ENCODE measurements around the gene TANGO6. TPM values are rescaled to one million over a fixed set of nuclear protein-coding genes. Genes with fewer than 3 reads are reported as not detected.

TANGO6 gene
- total and polyA plus RNA-seq, 9 donors = 4.7 to 27.8 (median 15.5) TPM

- Histone ChIP-seq H3K9me3 (no peaks in the 10 kb centered on the region), H3K27ac (no peak overlapping the region), H3K4me1 (ENCODE audit: insufficient read depth) (no peaks in the 10 kb centered on the region), H3K4me3 (no peak overlapping the region), H3K36me3 (no peaks in the 10 kb centered on the region), H3K27me3 (no peaks in the 10 kb centered on the region)
- intact Hi-C loops (cut with DNase I) = no loop called here
- no peak for DNase-seq
- no peak for TF ChIP-seq EP300 (IDR thresholded peaks at IDR 0.05)
- no peak for TF ChIP-seq POLR2A (IDR thresholded peaks at IDR 0.05)
- no peak for TF ChIP-seq CTCF (IDR thresholded peaks at IDR 0.05)
- 53 to 76% (median 67%) methylated on average over 2 of the region's 2 CpGs for WGBS, 3 donors
Observed at GRCh38 chr16:68936736-68937631, 93.7 kb downstream of the TANGO6 start.

DNA sequence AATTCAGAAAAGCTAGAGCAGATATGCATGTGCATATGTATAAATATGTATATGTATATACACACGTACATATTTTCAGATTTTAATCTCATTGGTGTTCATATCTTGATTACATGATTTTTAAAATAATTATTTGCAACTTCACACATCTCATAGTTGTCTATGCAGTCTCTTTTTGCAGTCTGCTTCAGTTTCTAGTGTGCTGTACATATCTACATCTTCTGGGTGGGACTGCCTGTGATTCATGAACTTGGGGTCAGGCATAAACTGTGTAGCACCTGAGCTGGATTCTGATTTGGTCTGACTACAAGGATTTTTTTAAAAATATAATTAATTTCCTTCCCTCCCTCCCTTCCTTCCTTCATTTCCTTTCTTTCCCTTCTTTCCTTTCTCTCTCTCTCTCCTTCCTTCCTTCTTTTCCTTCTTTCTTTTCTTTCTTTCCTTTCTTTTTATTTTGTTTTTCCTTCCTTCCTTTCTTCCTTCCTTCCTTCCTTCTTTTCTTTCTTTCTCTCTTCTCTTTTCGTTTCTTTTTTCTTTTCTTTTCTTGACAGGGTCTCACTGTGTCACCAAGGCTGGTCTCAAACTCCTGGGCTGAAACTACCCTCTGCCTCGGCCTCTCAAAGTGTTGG, 96.5 kb downstream of the TANGO6 start:
- WGBS, 3 donors = 89 to 97% (median 89%) methylated on average over 3 of the region's 3 CpGs
- intact Hi-C loops (cut with DNase I) = no loop called here

DNA sequence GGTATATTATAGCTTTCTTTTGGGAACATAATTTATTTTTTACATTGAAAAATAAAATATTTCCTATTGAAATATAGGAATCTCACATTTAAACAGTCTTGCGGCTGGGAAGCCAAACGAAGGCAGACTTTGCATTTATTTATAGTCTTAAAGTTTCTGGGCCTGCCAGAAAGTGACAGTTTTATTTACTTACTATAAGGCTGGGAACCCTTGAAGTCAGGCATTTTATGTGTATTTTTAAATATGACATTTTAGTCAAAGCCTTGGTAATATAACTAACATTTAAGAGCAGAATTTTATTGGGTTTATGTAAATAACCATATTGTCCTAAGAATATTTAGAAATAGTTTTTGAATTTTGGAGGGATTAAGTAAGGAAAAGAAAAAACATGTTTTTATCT, 97.5 kb downstream of the TANGO6 start:
- Histone ChIP-seq H3K4me1 (ENCODE audit: insufficient read depth) (peaks cover 2% of the 10 kb centered on the region), H3K36me3 (no peaks in the 10 kb centered on the region), H3K4me3 (no peak overlapping the region), H3K9me3 (no peaks in the 10 kb centered on the region), H3K27ac (no peak overlapping the region), H3K27me3 (no peaks in the 10 kb centered on the region)
- TF ChIP-seq CTCF (IDR thresholded peaks at IDR 0.05) = no peak
- no peak for TF ChIP-seq POLR2A (IDR thresholded peaks at IDR 0.05)
- no peak for TF ChIP-seq EP300 (IDR thresholded peaks at IDR 0.05)
- DNase-seq = no peak
- intact Hi-C loops (cut with DNase I) = no loop called here
- 70 to 84% (median 75%) methylated on average over 2 of the region's 2 CpGs for WGBS, 3 donors

More for the DNA sequence above, 96.5 kb downstream of the TANGO6 start:
- Histone ChIP-seq H3K27ac (no peak overlapping the region), H3K27me3 (no peaks in the 10 kb centered on the region), H3K4me3 (no peak overlapping the region), H3K9me3 (no peaks in the 10 kb centered on the region), H3K4me1 (ENCODE audit: insufficient read depth) (peaks cover 2% of the 10 kb centered on the region), H3K36me3 (no peaks in the 10 kb centered on the region)
- TF ChIP-seq CTCF (IDR thresholded peaks at IDR 0.05) = no peak
- TF ChIP-seq EP300 (IDR thresholded peaks at IDR 0.05) = no peak
- no peak for DNase-seq

- TF ChIP-seq CTCF (IDR thresholded peaks at IDR 0.05) (no peak), EP300 (IDR thresholded peaks at IDR 0.05) (no peak), POLR2A (IDR thresholded peaks at IDR 0.05) (no peak)
- no peak overlapping the region for H3K27ac ChIP-seq
- peaks cover 2% of the 10 kb centered on the region for H3K4me1 ChIP-seq (ENCODE audit: insufficient read depth)
- no peaks in the 10 kb centered on the region for H3K36me3 ChIP-seq
- H3K4me3 ChIP-seq = no peak overlapping the region
- 10 to 16% (median 14%) methylated on average over 1 of the region's 1 CpG for WGBS, 3 donors
- no peaks in the 10 kb centered on the region for H3K9me3 ChIP-seq
- DNase-seq = no peak
- intact Hi-C loops (cut with DNase I) = no loop called here
- no peaks in the 10 kb centered on the region for H3K27me3 ChIP-seq
Observed at GRCh38 chr16:68943961-68944360, 100.6 kb downstream of the TANGO6 start.

All from ovary (tissue), 9 donors.